WTC11 (cell line): ENCODE results near the gene TLE3. TPM values are rescaled to one million over a fixed set of nuclear protein-coding genes. Genes with fewer than 3 reads are reported as not detected.

Experiments used
- ATAC-seq: fragments of 200-7000 bp; cut with Tn5 transposase; 2 replicates; pipeline ENCODE4 v1.10.0; 2021; ENCODE audit warnings: mild to moderate bottlenecking, moderate library complexity
- CTCF ChIA-PET: fragments of 300-600 bp; sonication (Branson Sonifier 250); formaldehyde crosslinking; loops from one replicate; lab custom pipeline; 2021; ENCODE audit warnings: antibody characterized with exemption; lab: Charles Lee
- POLR2A ChIA-PET: fragments of 350-600 bp; sonication (Branson Sonifier 250); formaldehyde crosslinking; loops from one replicate; lab custom pipeline; 2021; ENCODE audit warnings: antibody characterized with exemption; lab: Charles Lee
- DNase-seq: peaks from one replicate; pipeline ENCODE4 v3.0.0; 2021; ENCODE audit warnings: low spot score
- H3K27ac Mint-ChIP-seq: 2 replicates; pipeline ENCODE4 v1.8.0; 2021; ENCODE audit warnings: mixed read lengths
- H3K27me3 Mint-ChIP-seq: 2 replicates; pipeline ENCODE4 v1.8.0; 2021; ENCODE audit warnings: low read depth, mild to moderate bottlenecking, moderate library complexity, mixed read lengths
- H3K36me3 Mint-ChIP-seq: 2 replicates; pipeline ENCODE4 v1.8.0; 2021; ENCODE audit warnings: mixed read lengths
- H3K4me1 Mint-ChIP-seq: 2 replicates; pipeline ENCODE4 v1.8.0; 2022; ENCODE audit warnings: mixed read lengths
- H3K4me3 Mint-ChIP-seq: 2 replicates; pipeline ENCODE4 v1.8.0; 2021; ENCODE audit warnings: mild to moderate bottlenecking, moderate library complexity, mixed read lengths
- H3K9me3 Mint-ChIP-seq: 2 replicates; pipeline ENCODE4 v1.8.0; 2021; ENCODE audit warnings: mixed read lengths
- FOXJ3 ChIP-seq: sonication (generic); formaldehyde crosslinking; IDR thresholded peaks from 2 replicates; pipeline ENCODE4 v1.9.0; 2021; ENCODE audit warnings: missing genetic modification reagents, mild to moderate bottlenecking, borderline replicate concordance
- FOXK1 ChIP-seq: sonication (generic); formaldehyde crosslinking; IDR thresholded peaks from 2 replicates; pipeline ENCODE4 v1.8.0; 2022; ENCODE audit warnings: mild to moderate bottlenecking, moderate library complexity, missing genetic modification reagents
- HMGA2 ChIP-seq: fragments of 250-450 bp; sonication (Bioruptor Pico); IDR thresholded peaks from 2 replicates; pipeline ENCODE4 v1.4.0; 2021; ENCODE audit warnings: mild to moderate bottlenecking, moderate library complexity
- KAT7 ChIP-seq: sonication (generic); formaldehyde crosslinking; IDR thresholded peaks from 2 replicates; pipeline ENCODE4 v1.8.1; 2023; ENCODE audit warnings: missing genetic modification reagents, mild to moderate bottlenecking, borderline replicate concordance
- MYBL2 ChIP-seq: sonication (generic); formaldehyde crosslinking; IDR thresholded peaks from 2 replicates; pipeline ENCODE4 v1.8.1; 2023; ENCODE audit warnings: mild to moderate bottlenecking, moderate library complexity, missing genetic modification reagents
- PRRX2 ChIP-seq: fragments of 250-450 bp; sonication (Bioruptor Pico); IDR thresholded peaks from 2 replicates; pipeline ENCODE4 v1.8.0; 2021; ENCODE audit warnings: mild to moderate bottlenecking
- SOX15 ChIP-seq: fragments of 250-450 bp; sonication (Bioruptor Pico); IDR thresholded peaks from 2 replicates; pipeline ENCODE4 v1.9.0; 2021; ENCODE audit warnings: mild to moderate bottlenecking
- TCF7 ChIP-seq: sonication (generic); formaldehyde crosslinking; IDR thresholded peaks from 2 replicates; pipeline ENCODE4 v1.8.0; 2022; ENCODE audit warnings: mild to moderate bottlenecking, low read depth, missing genetic modification reagents, moderate library complexity
- ZNF138 ChIP-seq: sonication (generic); formaldehyde crosslinking; conservative IDR thresholded peaks from 2 replicates; pipeline ENCODE4 v1.8.1; 2022; ENCODE audit warnings: mild to moderate bottlenecking, moderate library complexity, missing genetic modification reagents
- total RNA-seq: library from RNA; stranded (reverse); gene quantifications from 3 replicates; pipeline ENCODE4 v1.2.3, GENCODE V29; 2021
- TF ChIP-seq, protein P1 (sequence below): sonication (generic); formaldehyde crosslinking; IDR thresholded peaks from 2 replicates; pipeline ENCODE4 v1.8.0; 2023; ENCODE audit warnings: mild to moderate bottlenecking, missing genetic modification reagents
- TF ChIP-seq, protein P2 (sequence below): fragments of 250-450 bp; sonication (Bioruptor Pico); IDR thresholded peaks from 2 replicates; pipeline ENCODE4 v1.9.0; 2021; ENCODE audit warnings: mild to moderate bottlenecking
- TF ChIP-seq, protein P3 (sequence below): fragments of 250-450 bp; sonication (Bioruptor Pico); IDR thresholded peaks from 2 replicates; pipeline ENCODE4 v1.9.0; 2021; ENCODE audit warnings: mild to moderate bottlenecking
- TF ChIP-seq, protein P4 (sequence below): sonication (generic); formaldehyde crosslinking; IDR thresholded peaks from 2 replicates; pipeline ENCODE4 v1.8.1; 2023; ENCODE audit warnings: mild to moderate bottlenecking, missing genetic modification reagents, borderline replicate concordance
- TF ChIP-seq, protein P5 (sequence below): sonication (generic); formaldehyde crosslinking; conservative IDR thresholded peaks from 2 replicates; pipeline ENCODE4 v1.8.1; 2023; ENCODE audit warnings: mild to moderate bottlenecking, low read depth, missing genetic modification reagents, moderate library complexity
- TF ChIP-seq, protein P6 (sequence below): sonication (generic); formaldehyde crosslinking; IDR thresholded peaks from 2 replicates; pipeline ENCODE4 v1.8.1; 2022; ENCODE audit warnings: low read depth, mild to moderate bottlenecking, moderate library complexity, missing genetic modification reagents, borderline replicate concordance
- TF ChIP-seq, protein P7 (sequence below): sonication (generic); formaldehyde crosslinking; IDR thresholded peaks from 2 replicates; pipeline ENCODE4 v1.8.1; 2022; ENCODE audit warnings: mild to moderate bottlenecking, missing genetic modification reagents, moderate library complexity, borderline replicate concordance
- TF ChIP-seq, protein P8 (sequence below): sonication (generic); formaldehyde crosslinking; IDR thresholded peaks from 2 replicates; pipeline ENCODE4 v1.8.1; 2022; ENCODE audit warnings: missing genetic modification reagents, borderline replicate concordance

TLE3 gene
- total RNA-seq, 1 experiment from 2014 or later, result 78.7 TPM

DNA sequence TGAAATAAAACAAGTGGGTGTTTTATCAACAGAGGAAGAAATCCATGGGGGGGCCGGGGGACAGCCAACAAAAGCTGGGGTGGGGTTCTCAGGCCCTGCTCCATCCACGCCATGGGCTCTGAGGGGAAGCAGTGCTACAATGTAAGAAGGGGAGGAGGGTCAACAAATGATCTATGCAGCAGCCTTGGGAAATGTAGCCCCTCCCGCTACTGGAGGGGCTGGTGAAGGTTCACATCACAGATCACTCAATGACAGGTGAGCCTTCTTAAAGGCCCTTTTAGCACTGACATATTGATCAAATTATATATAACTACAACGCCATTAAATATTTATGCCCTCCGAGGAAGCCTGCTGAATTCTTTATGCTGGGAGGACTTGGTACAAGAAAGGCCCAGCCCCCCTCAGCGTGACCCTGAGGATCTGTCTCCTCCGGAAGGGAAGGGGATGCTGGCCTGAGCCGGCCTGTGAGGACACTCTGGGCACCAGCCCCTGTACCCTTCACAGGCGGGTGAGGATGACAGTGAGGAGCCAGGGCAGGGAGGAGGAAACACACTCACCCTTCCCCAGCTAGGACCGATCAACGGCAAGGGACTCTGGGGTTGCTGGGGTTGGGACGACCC lies 15.3 kb downstream of the TLE3 start:
- Mint-ChIP-seq H3K27ac (peak overlapping the region; percentile 88), H3K9me3 (no peaks in the 10 kb centered on the region), H3K4me1 (peaks cover 96% of the 10 kb centered on the region), H3K27me3 (no peaks in the 10 kb centered on the region), H3K4me3 (peak overlapping the region; percentile 22), H3K36me3 (peaks cover 32% of the 10 kb centered on the region)
- CTCF ChIA-PET, result interaction anchor here (1.2 to 1.9 kb wide), 4 partner anchors 11 to 17 kb away, joined by 3 to 6 read pairs (median 5); partner anchors contain the start of gene TLE3
- ATAC-seq (no peak), DNase-seq (no peak)
- POLR2A ChIA-PET, result interaction anchor here (0.6 to 1.5 kb wide), 3 partner anchors 12 to 85 kb away, joined by 3 to 5 read pairs (median 5); partner anchors contain the start of gene TLE3
- TF ChIP-seq FOXK1 (no peak), FOXJ3 (CRISPR knock-in tag) (no peak), SOX15 (CRISPR knock-in tag) (no peak), ZNF138 (no peak), KAT7 (no peak), MYBL2 (CRISPR knock-in tag) (no peak), TCF7 (CRISPR knock-in tag) (no peak)
- TF ChIP-seq, protein P1, sequence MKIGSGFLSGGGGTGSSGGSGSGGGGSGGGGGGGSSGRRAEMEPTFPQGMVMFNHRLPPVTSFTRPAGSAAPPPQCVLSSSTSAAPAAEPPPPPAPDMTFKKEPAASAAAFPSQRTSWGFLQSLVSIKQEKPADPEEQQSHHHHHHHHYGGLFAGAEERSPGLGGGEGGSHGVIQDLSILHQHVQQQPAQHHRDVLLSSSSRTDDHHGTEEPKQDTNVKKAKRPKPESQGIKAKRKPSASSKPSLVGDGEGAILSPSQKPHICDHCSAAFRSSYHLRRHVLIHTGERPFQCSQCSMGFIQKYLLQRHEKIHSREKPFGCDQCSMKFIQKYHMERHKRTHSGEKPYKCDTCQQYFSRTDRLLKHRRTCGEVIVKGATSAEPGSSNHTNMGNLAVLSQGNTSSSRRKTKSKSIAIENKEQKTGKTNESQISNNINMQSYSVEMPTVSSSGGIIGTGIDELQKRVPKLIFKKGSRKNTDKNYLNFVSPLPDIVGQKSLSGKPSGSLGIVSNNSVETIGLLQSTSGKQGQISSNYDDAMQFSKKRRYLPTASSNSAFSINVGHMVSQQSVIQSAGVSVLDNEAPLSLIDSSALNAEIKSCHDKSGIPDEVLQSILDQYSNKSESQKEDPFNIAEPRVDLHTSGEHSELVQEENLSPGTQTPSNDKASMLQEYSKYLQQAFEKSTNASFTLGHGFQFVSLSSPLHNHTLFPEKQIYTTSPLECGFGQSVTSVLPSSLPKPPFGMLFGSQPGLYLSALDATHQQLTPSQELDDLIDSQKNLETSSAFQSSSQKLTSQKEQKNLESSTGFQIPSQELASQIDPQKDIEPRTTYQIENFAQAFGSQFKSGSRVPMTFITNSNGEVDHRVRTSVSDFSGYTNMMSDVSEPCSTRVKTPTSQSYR, result no peak
- TF ChIP-seq, protein P2, sequence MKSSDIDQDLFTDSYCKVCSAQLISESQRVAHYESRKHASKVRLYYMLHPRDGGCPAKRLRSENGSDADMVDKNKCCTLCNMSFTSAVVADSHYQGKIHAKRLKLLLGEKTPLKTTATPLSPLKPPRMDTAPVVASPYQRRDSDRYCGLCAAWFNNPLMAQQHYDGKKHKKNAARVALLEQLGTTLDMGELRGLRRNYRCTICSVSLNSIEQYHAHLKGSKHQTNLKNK (CRISPR knock-in tag), result no peak
- TF ChIP-seq, protein P3, sequence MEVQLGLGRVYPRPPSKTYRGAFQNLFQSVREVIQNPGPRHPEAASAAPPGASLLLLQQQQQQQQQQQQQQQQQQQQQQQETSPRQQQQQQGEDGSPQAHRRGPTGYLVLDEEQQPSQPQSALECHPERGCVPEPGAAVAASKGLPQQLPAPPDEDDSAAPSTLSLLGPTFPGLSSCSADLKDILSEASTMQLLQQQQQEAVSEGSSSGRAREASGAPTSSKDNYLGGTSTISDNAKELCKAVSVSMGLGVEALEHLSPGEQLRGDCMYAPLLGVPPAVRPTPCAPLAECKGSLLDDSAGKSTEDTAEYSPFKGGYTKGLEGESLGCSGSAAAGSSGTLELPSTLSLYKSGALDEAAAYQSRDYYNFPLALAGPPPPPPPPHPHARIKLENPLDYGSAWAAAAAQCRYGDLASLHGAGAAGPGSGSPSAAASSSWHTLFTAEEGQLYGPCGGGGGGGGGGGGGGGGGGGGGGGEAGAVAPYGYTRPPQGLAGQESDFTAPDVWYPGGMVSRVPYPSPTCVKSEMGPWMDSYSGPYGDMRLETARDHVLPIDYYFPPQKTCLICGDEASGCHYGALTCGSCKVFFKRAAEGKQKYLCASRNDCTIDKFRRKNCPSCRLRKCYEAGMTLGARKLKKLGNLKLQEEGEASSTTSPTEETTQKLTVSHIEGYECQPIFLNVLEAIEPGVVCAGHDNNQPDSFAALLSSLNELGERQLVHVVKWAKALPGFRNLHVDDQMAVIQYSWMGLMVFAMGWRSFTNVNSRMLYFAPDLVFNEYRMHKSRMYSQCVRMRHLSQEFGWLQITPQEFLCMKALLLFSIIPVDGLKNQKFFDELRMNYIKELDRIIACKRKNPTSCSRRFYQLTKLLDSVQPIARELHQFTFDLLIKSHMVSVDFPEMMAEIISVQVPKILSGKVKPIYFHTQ (CRISPR knock-in tag), result no peak

DNA sequence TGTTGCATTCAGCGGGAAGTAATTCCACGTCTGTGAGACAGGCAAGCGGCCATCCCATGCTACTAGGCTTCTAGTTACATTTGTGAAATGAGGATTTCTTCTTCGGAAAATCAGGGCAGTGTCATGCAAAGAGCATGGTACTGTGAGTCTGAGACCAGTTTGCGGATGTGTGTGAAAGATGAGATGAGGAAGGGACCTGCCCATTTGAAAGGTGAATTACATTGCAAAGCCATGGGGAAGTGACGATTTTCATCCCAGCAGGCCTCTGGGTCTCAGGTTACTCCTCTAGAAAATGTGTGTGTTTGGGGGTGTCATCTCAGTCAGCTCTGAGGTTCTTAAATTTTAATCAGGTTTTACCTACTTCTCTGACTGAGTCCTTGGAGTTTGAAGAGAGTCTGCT lies 16.1 kb downstream of the TLE3 start:
- Mint-ChIP-seq H3K9me3 (no peaks in the 10 kb centered on the region), H3K4me1 (peaks cover 95% of the 10 kb centered on the region), H3K27me3 (no peaks in the 10 kb centered on the region), H3K4me3 (peak overlapping the region; percentile 22), H3K27ac (peak overlapping the region; percentile 88), H3K36me3 (peaks cover 25% of the 10 kb centered on the region)
- ChIA-PET POLR2A (interaction anchor here (0.6 to 1.5 kb wide), 3 partner anchors 13 to 84 kb away, joined by 3 to 5 read pairs (median 5); partner anchors contain the start of gene TLE3), CTCF (no interaction called here)
- DNase-seq (no peak), ATAC-seq (peak; percentile 65)
- TF ChIP-seq, protein P4, sequence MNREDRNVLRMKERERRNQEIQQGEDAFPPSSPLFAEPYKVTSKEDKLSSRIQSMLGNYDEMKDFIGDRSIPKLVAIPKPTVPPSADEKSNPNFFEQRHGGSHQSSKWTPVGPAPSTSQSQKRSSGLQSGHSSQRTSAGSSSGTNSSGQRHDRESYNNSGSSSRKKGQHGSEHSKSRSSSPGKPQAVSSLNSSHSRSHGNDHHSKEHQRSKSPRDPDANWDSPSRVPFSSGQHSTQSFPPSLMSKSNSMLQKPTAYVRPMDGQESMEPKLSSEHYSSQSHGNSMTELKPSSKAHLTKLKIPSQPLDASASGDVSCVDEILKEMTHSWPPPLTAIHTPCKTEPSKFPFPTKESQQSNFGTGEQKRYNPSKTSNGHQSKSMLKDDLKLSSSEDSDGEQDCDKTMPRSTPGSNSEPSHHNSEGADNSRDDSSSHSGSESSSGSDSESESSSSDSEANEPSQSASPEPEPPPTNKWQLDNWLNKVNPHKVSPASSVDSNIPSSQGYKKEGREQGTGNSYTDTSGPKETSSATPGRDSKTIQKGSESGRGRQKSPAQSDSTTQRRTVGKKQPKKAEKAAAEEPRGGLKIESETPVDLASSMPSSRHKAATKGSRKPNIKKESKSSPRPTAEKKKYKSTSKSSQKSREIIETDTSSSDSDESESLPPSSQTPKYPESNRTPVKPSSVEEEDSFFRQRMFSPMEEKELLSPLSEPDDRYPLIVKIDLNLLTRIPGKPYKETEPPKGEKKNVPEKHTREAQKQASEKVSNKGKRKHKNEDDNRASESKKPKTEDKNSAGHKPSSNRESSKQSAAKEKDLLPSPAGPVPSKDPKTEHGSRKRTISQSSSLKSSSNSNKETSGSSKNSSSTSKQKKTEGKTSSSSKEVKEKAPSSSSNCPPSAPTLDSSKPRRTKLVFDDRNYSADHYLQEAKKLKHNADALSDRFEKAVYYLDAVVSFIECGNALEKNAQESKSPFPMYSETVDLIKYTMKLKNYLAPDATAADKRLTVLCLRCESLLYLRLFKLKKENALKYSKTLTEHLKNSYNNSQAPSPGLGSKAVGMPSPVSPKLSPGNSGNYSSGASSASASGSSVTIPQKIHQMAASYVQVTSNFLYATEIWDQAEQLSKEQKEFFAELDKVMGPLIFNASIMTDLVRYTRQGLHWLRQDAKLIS (CRISPR knock-in tag), result no peak
- TF ChIP-seq PRRX2, result no peak
- TF ChIP-seq, protein P5, sequence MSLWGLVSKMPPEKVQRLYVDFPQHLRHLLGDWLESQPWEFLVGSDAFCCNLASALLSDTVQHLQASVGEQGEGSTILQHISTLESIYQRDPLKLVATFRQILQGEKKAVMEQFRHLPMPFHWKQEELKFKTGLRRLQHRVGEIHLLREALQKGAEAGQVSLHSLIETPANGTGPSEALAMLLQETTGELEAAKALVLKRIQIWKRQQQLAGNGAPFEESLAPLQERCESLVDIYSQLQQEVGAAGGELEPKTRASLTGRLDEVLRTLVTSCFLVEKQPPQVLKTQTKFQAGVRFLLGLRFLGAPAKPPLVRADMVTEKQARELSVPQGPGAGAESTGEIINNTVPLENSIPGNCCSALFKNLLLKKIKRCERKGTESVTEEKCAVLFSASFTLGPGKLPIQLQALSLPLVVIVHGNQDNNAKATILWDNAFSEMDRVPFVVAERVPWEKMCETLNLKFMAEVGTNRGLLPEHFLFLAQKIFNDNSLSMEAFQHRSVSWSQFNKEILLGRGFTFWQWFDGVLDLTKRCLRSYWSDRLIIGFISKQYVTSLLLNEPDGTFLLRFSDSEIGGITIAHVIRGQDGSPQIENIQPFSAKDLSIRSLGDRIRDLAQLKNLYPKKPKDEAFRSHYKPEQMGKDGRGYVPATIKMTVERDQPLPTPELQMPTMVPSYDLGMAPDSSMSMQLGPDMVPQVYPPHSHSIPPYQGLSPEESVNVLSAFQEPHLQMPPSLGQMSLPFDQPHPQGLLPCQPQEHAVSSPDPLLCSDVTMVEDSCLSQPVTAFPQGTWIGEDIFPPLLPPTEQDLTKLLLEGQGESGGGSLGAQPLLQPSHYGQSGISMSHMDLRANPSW (CRISPR knock-in tag), result no peak
- TF ChIP-seq, protein P6, sequence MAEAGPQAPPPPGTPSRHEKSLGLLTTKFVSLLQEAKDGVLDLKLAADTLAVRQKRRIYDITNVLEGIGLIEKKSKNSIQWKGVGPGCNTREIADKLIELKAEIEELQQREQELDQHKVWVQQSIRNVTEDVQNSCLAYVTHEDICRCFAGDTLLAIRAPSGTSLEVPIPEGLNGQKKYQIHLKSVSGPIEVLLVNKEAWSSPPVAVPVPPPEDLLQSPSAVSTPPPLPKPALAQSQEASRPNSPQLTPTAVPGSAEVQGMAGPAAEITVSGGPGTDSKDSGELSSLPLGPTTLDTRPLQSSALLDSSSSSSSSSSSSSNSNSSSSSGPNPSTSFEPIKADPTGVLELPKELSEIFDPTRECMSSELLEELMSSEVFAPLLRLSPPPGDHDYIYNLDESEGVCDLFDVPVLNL (CRISPR knock-in tag), result no peak
- TF ChIP-seq, protein P7, sequence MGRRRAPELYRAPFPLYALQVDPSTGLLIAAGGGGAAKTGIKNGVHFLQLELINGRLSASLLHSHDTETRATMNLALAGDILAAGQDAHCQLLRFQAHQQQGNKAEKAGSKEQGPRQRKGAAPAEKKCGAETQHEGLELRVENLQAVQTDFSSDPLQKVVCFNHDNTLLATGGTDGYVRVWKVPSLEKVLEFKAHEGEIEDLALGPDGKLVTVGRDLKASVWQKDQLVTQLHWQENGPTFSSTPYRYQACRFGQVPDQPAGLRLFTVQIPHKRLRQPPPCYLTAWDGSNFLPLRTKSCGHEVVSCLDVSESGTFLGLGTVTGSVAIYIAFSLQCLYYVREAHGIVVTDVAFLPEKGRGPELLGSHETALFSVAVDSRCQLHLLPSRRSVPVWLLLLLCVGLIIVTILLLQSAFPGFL (CRISPR knock-in tag), result no peak
- TF ChIP-seq, protein P8, sequence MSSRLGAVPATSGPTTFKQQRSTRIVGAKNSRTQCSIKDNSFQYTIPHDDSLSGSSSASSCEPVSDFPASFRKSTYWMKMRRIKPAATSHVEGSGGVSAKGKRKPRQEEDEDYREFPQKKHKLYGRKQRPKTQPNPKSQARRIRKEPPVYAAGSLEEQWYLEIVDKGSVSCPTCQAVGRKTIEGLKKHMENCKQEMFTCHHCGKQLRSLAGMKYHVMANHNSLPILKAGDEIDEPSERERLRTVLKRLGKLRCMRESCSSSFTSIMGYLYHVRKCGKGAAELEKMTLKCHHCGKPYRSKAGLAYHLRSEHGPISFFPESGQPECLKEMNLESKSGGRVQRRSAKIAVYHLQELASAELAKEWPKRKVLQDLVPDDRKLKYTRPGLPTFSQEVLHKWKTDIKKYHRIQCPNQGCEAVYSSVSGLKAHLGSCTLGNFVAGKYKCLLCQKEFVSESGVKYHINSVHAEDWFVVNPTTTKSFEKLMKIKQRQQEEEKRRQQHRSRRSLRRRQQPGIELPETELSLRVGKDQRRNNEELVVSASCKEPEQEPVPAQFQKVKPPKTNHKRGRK (CRISPR knock-in tag), result no peak
- TF ChIP-seq HMGA2, result no peak
